ENCODE measurements around the gene PIAS4. TPM values are rescaled to one million over a fixed set of nuclear protein-coding genes. Genes with fewer than 3 reads are reported as not detected.

The PIAS4 gene
- total RNA-seq, 1 donor from 2014 or later: 39.8 TPM

- H3K27ac Mint-ChIP-seq: peak overlapping the region; percentile 89
- TF ChIP-seq CTCF (conservative IDR thresholded peaks at IDR 0.05): no peak
- no peak for DNase-seq (ENCODE audit: extremely low spot score, unreplicated experiment)
- peak overlapping the region; percentile 88 for H3K4me3 Mint-ChIP-seq
- peaks cover 18% of the 10 kb centered on the region for H3K27me3 Mint-ChIP-seq
- no peaks in the 10 kb centered on the region for H3K36me3 Mint-ChIP-seq
- H3K4me1 Mint-ChIP-seq (ENCODE audit: unreplicated experiment): peaks cover 9% of the 10 kb centered on the region
- H3K9me3 Mint-ChIP-seq: no peaks in the 10 kb centered on the region
These were observed 60.8 kb downstream of the PIAS4 start for GRCh38 chr19:4068047-4068966.

- Mint-ChIP-seq H3K36me3 (no peaks in the 10 kb centered on the region), H3K9me3 (no peaks in the 10 kb centered on the region), H3K27me3 (peaks cover 18% of the 10 kb centered on the region), H3K4me3 (peak overlapping the region; percentile 66), H3K4me1 (ENCODE audit: unreplicated experiment) (peaks cover 5% of the 10 kb centered on the region), H3K27ac (no peak overlapping the region)
- no peak for DNase-seq (ENCODE audit: extremely low spot score, unreplicated experiment)
- no peak for TF ChIP-seq CTCF (conservative IDR thresholded peaks at IDR 0.05)
These were observed 61.9 kb downstream of the PIAS4 start for GRCh38 chr19:4069331-4069959.

DNA sequence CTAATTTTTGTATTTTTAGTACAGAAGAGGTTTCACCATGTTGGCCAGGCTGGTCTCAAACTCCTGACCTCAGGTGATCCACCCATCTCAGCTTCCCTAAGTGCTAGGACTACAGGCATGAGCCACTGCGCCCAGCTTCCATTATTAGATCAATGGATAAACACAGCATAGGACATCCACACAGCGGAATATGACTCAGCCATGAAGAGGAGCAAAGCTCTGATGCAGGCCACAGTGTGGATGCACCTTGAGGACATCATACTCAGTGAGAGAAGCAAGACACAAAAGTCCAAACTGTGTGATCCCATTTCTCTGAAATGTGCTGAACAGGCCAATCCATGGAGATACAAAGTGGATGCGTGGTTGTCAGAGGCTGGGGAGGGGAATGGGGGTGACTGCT is 64.1 kb downstream of the PIAS4 start:
- TF ChIP-seq CTCF (conservative IDR thresholded peaks at IDR 0.05): no peak
- H3K36me3 Mint-ChIP-seq: no peaks in the 10 kb centered on the region
- H3K4me1 Mint-ChIP-seq (ENCODE audit: unreplicated experiment): peaks cover 5% of the 10 kb centered on the region
- H3K27ac Mint-ChIP-seq: no peak overlapping the region
- H3K27me3 Mint-ChIP-seq: peaks cover 18% of the 10 kb centered on the region
- no peak for DNase-seq (ENCODE audit: extremely low spot score, unreplicated experiment)
- H3K4me3 Mint-ChIP-seq: no peak overlapping the region
- no peaks in the 10 kb centered on the region for H3K9me3 Mint-ChIP-seq

GRCh38 chr19:4075373-4075772 is 67.8 kb downstream of the PIAS4 start:
- Mint-ChIP-seq H3K4me1 (ENCODE audit: unreplicated experiment) (peaks cover 5% of the 10 kb centered on the region), H3K27ac (no peak overlapping the region), H3K27me3 (no peaks in the 10 kb centered on the region), H3K4me3 (no peak overlapping the region), H3K9me3 (no peaks in the 10 kb centered on the region), H3K36me3 (no peaks in the 10 kb centered on the region)
- no peak for DNase-seq (ENCODE audit: extremely low spot score, unreplicated experiment)
- TF ChIP-seq CTCF (conservative IDR thresholded peaks at IDR 0.05): no peak

DNA sequence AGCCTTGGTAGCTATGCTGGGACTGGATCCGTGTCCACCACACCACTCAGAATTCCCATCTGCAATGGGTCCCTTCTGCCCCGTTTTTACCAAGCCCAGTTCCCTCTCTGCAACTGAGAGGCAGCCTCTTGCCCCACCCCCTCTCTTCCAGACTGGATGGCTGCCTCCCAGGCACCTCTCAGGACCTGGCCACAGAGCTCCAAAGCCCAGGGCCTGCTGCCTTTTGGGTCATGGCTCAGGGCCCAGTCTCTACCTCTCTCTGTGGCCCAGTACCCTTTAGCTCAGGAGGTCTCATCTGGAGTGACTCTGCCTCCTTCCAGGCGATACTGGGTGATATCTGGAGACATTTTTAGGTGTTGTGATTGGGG is 69.5 kb downstream of the PIAS4 start:
- H3K4me1 Mint-ChIP-seq (ENCODE audit: unreplicated experiment): peaks cover 5% of the 10 kb centered on the region
- no peak overlapping the region for H3K27ac Mint-ChIP-seq
- no peaks in the 10 kb centered on the region for H3K27me3 Mint-ChIP-seq

More for the DNA sequence above, 69.5 kb downstream of the PIAS4 start:
- TF ChIP-seq CTCF (conservative IDR thresholded peaks at IDR 0.05): no peak
- Mint-ChIP-seq H3K36me3 (no peaks in the 10 kb centered on the region), H3K9me3 (no peaks in the 10 kb centered on the region), H3K4me3 (no peak overlapping the region)
- DNase-seq (ENCODE audit: extremely low spot score, unreplicated experiment): no peak
